ENCODE data around the gene HNF4A.
"Not testable (repeated sequence)": the region's sequence is repeated elsewhere in the genome, so short reads cannot be mapped to it uniquely, and the experiment has no call there.

HNF4A gene

DNA sequence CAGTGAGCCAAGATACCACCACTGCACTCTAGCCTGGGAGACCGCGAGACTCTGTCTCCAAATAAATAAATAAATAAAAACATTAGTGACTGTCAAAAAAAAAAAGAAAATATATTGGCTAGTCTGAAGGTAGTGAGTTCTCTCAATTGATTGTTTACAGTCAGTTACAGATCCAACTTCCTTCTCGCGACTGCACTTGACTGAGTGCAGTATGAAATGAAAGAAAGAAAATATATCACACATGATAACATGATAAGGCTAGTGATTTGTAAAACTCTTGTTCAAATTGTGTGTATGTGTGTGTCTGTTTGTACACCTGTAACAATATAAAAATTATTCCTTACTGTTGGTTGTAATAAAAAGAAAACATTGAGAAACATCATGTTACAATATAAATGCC lies 10.8 kb upstream of the HNF4A start:
- no peak for DNase-seq (ENCODE audit: extremely low read depth in 1 of 2, low read depth in 1 of 2)

GRCh38 chr20:44345147-44345546 lies 10.4 kb upstream of the HNF4A start:
- no peak for DNase-seq (ENCODE audit: extremely low read depth in 1 of 2, low read depth in 1 of 2)

- not testable (repeated sequence) for DNase-seq (ENCODE audit: extremely low read depth in 1 of 2, low read depth in 1 of 2)
Measured at GRCh38 chr20:44345941-44346340, 9.6 kb upstream of the HNF4A start.

DNA sequence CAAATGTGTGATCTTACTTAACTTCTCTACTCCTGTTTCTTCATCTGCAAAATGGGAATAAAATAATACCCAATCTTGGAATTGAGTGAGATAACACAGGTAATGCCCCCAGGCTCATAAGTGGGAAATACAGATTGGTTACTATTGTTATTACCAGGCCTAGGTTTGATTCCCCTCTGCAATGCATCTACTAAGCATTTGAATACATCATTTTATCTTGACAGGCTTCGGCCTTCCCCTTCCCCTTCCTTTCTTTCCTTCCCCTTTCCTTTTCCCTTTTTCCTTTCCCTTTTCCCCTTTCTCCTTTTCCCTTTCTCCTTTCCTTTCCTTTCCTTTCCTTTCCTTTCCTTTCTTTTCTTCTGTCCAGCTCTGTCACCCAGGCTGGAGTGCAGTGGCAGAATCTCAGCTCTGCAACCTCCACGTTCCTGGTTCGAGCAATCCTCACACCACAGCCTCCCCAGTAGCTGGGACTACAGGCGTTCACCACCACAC lies 7.3 kb upstream of the HNF4A start:
- DNase-seq (ENCODE audit: extremely low read depth in 1 of 2, low read depth in 1 of 2) = no peak

DNA sequence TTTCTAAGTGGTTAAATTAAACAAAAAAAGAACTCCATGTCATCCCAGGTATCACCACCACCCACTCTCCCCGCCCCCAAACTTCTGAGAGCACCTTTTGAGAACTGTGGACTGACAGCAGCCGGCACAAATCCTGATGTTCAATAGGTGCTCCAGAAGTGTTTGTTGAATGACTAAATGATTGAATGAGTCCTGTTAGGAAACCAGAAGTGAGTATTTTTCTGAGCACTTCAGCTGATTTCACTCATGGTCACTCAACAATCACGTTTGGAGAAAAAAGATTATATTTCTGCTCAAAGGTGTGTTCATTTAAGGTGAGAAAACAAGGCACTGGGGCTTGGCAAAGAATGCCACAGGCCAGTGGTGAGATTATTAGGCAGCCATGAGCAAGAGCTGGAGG lies 6.2 kb upstream of the HNF4A start:
- DNase-seq (ENCODE audit: extremely low read depth in 1 of 2, low read depth in 1 of 2) = no peak

DNA sequence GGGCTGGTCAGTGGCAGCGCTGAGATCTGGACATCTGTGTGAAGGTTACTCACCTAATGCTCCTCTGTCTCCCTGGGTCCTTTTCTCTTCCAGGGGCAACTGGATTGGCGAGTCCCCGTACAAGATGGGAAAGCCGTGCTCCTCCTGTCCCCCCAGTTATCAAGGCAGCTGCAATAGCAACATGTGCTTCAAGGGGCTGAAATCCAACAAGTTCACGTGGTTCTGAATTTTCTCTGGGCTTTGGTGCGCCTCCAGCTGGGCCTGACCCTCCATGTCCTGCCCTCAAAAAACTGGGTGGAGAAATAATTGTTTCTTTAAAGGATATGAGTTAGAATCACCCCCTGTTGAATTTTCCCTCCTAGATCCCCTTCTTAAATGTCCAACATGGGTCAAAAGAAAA lies 4.9 kb upstream of the HNF4A start:
- DNase-seq (ENCODE audit: extremely low read depth in 1 of 2, low read depth in 1 of 2) = no peak

- no peak for DNase-seq (ENCODE audit: extremely low read depth in 1 of 2, low read depth in 1 of 2)
Measured at GRCh38 chr20:44354979-44355497, 461 bp upstream of the HNF4A start.

DNA sequence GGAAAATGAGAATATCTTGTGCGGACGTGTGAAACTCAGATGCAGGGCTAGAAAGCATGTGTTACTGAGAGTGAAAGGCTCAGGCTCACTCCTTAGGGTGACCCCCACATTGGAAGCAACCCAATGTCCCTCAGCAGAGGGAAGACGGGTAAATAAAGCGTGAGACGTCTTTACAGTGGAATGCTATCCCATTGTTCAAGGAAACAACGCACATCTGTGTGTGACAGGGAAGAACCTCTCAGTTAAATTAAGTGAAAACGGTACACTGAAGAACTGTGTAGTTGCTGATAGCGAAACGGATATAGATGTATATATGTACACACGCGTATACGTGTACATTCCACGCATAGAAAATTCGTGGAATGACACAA lies 839 bp downstream of the HNF4A start:
- no peak for DNase-seq (ENCODE audit: extremely low read depth in 1 of 2, low read depth in 1 of 2)

DNA sequence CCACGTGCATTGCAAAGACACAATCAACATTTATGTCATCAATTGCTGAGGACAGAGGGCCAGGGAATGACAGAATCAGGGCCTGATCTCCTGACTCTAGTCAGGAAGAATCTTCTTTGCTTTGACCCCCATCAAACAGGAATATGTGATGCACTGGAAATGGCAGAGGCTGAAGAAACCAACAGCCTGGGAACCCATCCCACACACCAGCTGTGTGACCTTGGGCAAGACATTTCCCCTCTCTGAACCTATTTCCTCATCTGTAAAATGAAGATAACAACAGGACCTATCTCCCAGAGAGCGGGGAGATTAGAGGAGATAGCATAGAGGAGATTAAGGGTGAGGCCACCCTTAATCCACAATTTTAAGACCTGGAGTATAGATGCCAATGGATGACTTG lies 1.5 kb downstream of the HNF4A start:
- no peak for DNase-seq (ENCODE audit: extremely low read depth in 1 of 2, low read depth in 1 of 2)

DNA sequence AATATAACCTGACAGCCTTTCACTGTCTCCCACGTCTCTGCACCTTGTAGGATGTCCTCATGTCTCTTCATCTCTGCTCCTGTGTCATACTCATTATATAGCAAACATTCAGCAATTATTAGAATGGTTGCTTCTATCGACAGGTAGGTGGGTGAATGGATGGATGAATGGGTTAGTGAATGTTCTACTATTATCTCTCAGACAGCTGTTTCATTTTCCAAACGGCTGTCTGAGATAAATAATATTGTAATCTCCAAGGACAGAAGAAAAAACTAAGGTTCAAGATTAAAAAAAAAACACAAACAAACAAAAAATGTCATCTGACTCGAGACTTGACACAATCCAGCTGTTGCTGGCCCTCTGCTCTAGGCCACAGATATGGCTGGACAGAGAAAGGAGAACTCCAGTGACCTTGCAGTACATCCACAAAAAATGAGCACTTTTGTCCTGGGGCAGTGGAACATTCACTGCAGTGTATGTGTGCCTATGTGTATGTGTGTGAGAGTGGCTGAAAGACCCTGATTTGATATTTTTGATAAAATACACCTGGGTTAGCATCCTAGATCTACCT lies 2.1 kb downstream of the HNF4A start:
- DNase-seq (ENCODE audit: extremely low read depth in 1 of 2, low read depth in 1 of 2) = no peak

GRCh38 chr20:44358776-44359175 lies 3.3 kb downstream of the HNF4A start:
- DNase-seq (ENCODE audit: extremely low read depth in 1 of 2, low read depth in 1 of 2) = no peak

DNA sequence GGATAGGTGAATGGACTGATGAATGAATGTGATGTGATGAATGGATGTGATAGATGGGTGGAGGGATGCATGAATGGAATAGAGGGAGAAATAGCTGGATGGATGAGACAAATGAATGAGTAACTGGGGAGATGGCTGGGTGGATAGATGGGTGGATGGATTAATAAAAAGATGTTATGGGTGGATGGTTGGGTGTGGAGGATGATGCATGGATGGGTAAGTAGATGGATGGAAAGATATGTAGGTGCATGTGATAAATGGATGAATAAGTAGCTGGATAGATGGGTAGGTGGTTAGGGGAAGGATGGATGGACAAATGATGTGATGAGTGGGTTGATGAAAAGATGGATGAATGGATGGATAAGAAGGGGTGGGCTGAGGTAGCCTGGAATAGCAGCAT lies 4.7 kb downstream of the HNF4A start:
- no peak for DNase-seq (ENCODE audit: extremely low read depth in 1 of 2, low read depth in 1 of 2)

- DNase-seq (ENCODE audit: extremely low read depth in 1 of 2, low read depth in 1 of 2) = no peak
Measured at GRCh38 chr20:44361021-44361420, 5.5 kb downstream of the HNF4A start.

DNA sequence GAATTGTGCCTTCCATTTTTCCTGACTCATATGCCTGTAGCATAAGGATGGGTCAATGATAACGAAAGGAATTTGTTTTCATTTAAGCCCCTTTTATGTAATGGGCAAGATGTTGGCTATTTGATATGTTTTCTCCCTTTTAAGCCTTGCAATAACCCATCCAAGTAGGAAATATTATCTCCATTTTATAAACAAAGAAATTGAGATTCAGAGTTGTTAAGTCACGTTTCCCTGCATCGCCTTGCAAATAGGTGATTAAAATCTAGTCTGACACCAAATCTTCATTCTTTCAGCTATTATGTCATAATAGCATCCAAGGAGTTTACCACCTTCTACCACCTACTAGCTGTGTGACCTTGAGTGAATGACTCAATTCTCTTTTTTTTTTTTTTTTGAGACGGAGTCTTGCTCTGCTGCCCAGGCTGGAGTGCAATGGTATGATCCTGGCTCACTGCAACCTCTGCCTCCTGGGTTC lies 7.0 kb downstream of the HNF4A start:
- no peak for DNase-seq (ENCODE audit: extremely low read depth in 1 of 2, low read depth in 1 of 2)

DNA sequence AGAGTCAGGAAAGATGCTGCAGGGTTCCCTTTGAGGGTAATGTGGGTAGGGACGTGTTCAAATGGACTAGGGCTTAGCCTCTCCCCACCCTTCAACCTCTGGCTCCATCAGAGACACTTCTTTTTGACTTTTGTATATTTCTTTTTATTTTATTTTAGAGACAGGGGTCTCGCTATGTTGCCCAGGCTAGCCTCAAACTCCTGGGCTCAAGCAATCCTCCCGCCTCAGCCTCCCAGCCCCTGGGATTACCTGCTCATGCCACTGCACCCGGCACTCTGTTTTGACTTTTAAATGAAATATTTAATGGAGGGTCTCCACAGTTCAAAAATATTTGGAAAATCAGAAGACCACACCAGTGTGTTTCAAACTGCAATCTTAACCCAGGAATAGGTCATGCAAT lies 8.6 kb downstream of the HNF4A start:
- DNase-seq (ENCODE audit: extremely low read depth in 1 of 2, low read depth in 1 of 2) = no peak

DNA sequence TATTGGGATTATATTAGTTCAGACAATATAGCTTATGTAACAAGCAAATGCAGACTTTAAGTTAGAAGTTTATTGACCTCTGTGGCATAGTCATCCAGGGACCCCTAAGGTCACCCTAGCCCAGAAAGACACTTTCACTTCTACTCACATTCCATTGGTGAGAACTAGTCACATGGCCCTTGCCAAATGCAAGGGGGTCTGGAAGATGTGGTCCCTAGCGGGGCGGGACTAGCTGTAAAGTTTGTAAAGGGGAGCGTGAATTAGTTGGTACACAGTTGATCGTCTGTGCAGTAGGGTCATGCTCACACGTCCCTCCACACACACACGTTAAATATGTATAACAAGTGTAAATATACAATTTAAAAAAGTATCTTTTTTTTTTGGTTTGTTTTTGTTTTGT lies 9.3 kb downstream of the HNF4A start:
- no peak for DNase-seq (ENCODE audit: extremely low read depth in 1 of 2, low read depth in 1 of 2)

DNA sequence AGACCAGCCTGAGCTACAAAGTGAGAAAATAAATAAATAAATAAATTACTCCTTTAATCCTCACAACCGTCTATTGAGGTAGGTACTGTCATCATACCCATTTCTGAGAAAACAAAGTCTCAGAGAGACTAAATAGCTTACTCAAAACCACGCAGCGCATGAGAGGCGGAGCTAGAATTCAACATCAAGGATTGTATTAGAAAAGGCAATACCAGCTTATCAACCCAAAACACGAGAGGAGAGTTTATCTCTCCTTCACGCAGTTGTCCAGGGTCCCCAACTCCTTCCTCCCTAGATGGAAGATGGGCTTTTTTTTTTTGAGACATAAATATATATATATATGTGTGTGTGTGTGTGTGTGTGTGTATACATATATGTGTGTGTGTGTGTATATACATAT lies 12.2 kb downstream of the HNF4A start:
- DNase-seq (ENCODE audit: extremely low read depth in 1 of 2, low read depth in 1 of 2) = no peak

GRCh38 chr20:44370639-44371218 lies 15.2 kb downstream of the HNF4A start:
- no peak for DNase-seq (ENCODE audit: extremely low read depth in 1 of 2, low read depth in 1 of 2)

DNA sequence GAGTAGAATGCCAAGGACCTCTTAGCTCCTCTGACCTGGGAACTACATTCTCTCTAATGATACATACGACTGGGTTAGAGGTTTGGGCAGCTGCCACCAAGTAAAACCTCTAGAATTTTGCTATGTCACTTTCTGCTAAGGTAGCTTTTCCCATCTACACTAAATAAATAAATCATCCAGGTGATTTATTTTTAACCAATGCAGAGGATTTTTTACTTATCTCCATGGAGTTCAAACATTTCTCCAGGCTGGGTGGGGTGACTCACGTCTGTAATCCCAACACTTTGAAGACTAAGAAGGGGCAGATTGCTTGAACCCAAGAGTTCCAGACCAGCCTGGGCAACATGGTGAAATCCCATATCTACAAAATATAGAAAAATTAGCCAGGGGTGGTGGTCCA lies 27.1 kb downstream of the HNF4A start:
- no peak for DNase-seq (ENCODE audit: extremely low read depth in 1 of 2, low read depth in 1 of 2)

- DNase-seq (ENCODE audit: extremely low read depth in 1 of 2, low read depth in 1 of 2) = peak; percentile 43 to 71
Measured at GRCh38 chr20:44384423-44385027, 29.0 kb downstream of the HNF4A start.

DNA sequence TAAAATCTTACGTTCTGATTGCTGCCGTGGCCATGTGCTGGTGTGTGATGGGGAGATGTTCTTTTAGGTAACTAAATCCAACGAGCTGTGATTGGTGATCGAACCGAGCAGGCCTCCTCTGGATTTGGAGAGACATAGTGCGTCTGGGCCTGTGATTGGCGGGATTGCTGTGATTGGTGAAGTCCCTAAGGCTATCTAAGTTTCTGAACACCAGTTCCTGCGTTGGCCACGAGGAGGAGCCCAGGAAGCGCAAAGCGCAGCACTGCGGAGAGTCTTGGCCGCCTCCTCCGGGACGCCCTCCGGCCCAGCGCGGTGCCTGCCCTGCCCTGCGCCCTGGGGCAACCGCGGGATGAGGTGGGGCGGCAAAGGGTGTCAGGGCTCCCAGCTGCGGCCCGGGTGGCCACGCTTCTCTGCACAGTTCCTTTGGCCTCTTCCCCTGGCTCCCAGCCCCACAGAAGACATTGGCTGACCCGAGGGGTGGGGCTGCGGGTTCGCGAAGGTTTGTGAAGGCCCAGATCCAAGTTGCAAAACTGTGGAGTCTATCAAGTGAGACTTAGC lies 33.0 kb downstream of the HNF4A start:
- DNase-seq (ENCODE audit: extremely low read depth in 1 of 2, low read depth in 1 of 2) = peak; percentile 45 to 65

DNA sequence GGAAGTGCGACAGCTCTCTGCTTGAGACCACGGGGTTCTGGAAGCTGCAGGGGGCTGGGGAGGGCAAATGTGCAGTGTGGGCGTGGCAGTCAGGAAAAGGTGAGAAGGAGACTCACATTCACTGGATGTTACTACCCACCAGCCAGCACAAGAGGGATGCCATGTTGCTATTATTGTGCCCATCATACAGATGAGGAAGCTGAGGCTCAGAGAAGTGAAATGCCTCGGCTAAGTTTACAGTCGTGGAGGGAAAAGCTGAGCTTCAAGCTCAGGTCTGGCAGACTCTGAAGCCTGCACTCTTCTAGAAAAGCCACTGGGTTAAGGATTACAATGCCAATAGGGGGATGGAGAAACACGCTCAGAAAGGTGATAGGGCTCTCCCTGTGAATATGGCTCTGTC lies 34.4 kb downstream of the HNF4A start:
- DNase-seq (ENCODE audit: extremely low read depth in 1 of 2, low read depth in 1 of 2) = no peak
